ENCODE measurements around the gene MAPK1. TPM values are rescaled to one million over a fixed set of nuclear protein-coding genes. Genes with fewer than 3 reads are reported as not detected.

The MAPK1 gene
- total RNA-seq, 2 experiments from 2014 or later: 39.4 to 44.0 TPM

DNA sequence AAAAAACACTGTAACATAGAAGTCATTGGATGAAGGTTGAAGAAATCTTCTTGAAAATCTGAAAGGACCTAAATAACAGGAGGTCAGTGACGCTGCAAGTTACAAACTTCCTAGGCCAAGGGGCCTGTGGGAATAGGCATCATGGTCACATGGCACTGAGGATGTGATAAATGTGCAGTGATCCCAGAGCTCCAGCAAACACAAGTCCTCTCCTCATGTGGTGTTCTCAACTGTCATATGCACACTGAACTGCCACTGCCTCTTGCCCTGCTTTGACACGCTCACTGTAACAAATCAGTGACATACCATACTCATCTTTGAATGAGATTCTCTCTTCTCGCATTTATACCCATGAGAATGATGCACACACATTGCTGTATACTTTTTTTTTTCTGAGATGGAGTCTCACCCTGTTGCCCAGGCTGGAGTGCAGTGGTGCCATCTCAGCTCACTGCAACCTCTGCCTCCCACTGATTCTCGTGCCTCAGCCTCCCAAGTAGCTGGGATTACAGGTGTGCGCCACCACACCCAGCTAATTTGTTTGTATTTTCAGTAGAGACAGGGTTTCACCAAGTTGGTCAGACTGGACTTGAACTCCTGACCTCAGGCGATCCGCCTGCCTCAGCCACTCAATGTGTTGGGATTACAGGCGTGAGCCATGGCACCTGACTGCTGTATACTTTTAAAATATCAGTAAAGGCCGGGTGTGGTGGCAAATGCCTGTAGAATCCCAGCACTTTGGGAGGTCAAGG is 66.7 kb downstream of the MAPK1 start:
- ATAC-seq (ENCODE audit: poor library complexity) (no peak), DNase-seq (no peak)
- Mint-ChIP-seq H3K27ac (no peak overlapping the region), H3K4me3 (no peak overlapping the region), H3K27me3 (no peaks in the 10 kb centered on the region), H3K36me3 (ENCODE audit: low read depth) (peaks cover 86% of the 10 kb centered on the region), H3K9me3 (no peaks in the 10 kb centered on the region), H3K4me1 (ENCODE audit: low read depth) (no peaks in the 10 kb centered on the region)
- H3K27me3 ChIP-seq (ENCODE audit: control insufficient read depth in 1 of 2, insufficient read depth in 2 of 2, low read length in 2 of 2): no peaks in the 10 kb centered on the region
- peaks cover 89% of the 10 kb centered on the region for H3K36me3 ChIP-seq (ENCODE audit: insufficient read depth, low read length)
- no peaks in the 10 kb centered on the region for H3K9me3 ChIP-seq (ENCODE audit: control insufficient read depth in 1 of 2, insufficient read depth in 1 of 2, low read length in 2 of 2)
- TF ChIP-seq, protein P1, sequence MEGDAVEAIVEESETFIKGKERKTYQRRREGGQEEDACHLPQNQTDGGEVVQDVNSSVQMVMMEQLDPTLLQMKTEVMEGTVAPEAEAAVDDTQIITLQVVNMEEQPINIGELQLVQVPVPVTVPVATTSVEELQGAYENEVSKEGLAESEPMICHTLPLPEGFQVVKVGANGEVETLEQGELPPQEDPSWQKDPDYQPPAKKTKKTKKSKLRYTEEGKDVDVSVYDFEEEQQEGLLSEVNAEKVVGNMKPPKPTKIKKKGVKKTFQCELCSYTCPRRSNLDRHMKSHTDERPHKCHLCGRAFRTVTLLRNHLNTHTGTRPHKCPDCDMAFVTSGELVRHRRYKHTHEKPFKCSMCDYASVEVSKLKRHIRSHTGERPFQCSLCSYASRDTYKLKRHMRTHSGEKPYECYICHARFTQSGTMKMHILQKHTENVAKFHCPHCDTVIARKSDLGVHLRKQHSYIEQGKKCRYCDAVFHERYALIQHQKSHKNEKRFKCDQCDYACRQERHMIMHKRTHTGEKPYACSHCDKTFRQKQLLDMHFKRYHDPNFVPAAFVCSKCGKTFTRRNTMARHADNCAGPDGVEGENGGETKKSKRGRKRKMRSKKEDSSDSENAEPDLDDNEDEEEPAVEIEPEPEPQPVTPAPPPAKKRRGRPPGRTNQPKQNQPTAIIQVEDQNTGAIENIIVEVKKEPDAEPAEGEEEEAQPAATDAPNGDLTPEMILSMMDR (IDR thresholded peaks at IDR 0.05): no peak
- no peaks in the 10 kb centered on the region for H3K4me1 ChIP-seq (ENCODE audit: insufficient read depth, low read length)
- intact Hi-C loops (cut with DNase I, micrococcal nuclease): no loop called here
- POLR2A ChIA-PET: no interaction called here
- CTCF ChIA-PET: no interaction called here
- no peak overlapping the region for H3K27ac ChIP-seq (ENCODE audit: low read depth in 1 of 2, low read length in 2 of 2)
- H3K4me3 ChIP-seq (ENCODE audit: low read length): no peak overlapping the region

DNA sequence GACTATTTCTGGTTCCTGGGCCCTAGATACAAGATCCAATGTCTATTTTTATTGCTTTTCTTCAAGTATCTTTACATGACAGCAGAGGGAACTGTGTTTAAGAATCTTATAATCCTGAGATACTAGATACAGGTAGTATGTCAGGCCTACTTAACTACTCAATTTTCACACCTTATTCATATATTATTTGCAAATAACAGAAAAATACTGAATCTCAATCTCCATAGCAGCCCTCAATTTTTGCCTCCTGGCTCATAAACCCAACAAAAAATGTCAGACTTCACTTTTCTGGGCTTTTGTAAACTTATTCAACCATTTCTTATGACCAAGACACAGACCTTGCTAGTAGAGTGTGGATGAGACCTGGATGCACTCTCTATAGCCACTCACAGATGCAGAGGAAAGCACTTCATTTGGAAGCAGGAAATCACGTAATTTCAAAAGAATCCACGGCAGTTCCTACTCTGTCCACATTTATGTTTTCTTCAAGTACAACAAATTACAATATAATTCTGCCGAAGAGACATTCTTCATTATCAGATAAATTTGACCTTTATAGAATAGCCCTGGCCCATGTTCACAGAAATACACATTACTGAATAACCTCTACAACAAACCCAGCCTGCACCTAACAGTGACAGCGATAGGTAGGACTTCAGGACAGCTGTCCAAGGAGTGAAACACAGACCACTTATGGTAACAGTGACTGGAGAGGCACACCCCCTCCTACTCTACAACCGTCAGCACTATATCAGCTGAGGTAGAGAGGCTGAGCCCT is 69.8 kb downstream of the MAPK1 start:
- Histone ChIP-seq H3K4me1 (ENCODE audit: insufficient read depth, low read length) (no peaks in the 10 kb centered on the region), H3K27ac (ENCODE audit: low read depth in 1 of 2, low read length in 2 of 2) (no peak overlapping the region), H3K36me3 (ENCODE audit: insufficient read depth, low read length) (peaks cover 67% of the 10 kb centered on the region), H3K4me3 (ENCODE audit: low read length) (no peak overlapping the region), H3K27me3 (ENCODE audit: control insufficient read depth in 1 of 2, insufficient read depth in 2 of 2, low read length in 2 of 2) (no peaks in the 10 kb centered on the region), H3K9me3 (ENCODE audit: control insufficient read depth in 1 of 2, insufficient read depth in 1 of 2, low read length in 2 of 2) (no peaks in the 10 kb centered on the region)
- ATAC-seq (ENCODE audit: poor library complexity): no peak
- Mint-ChIP-seq H3K27me3 (no peaks in the 10 kb centered on the region), H3K4me3 (no peak overlapping the region), H3K9me3 (no peaks in the 10 kb centered on the region), H3K4me1 (ENCODE audit: low read depth) (no peaks in the 10 kb centered on the region), H3K27ac (no peak overlapping the region), H3K36me3 (ENCODE audit: low read depth) (peaks cover 64% of the 10 kb centered on the region)
- CTCF ChIA-PET: no interaction called here
- intact Hi-C loops (cut with DNase I, micrococcal nuclease): no loop called here
- POLR2A ChIA-PET: no interaction called here
- DNase-seq: no peak
- TF ChIP-seq, protein P1 (IDR thresholded peaks at IDR 0.05): no peak

DNA sequence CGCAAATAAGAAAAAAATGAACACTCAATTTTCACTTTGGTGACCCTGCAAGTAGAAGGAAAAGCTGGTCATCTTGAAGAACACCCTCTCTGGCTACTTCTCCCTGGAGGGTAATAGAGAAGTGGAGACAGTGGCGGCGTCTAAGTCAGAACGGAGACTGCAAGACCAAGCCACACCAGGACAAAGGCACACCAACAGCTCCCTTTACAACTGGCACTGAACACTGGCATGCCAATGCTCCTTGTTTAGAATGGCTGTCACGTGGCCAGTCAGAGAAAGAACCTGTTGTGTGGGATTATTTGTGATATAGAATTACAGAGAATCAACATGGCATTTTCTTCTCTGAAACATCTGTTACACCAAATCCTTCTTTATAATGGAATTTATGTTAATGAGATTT is 70.6 kb downstream of the MAPK1 start:
- Mint-ChIP-seq H3K4me1 (ENCODE audit: low read depth) (peaks cover 3% of the 10 kb centered on the region), H3K36me3 (ENCODE audit: low read depth) (peaks cover 62% of the 10 kb centered on the region), H3K27me3 (no peaks in the 10 kb centered on the region), H3K27ac (no peak overlapping the region), H3K9me3 (no peaks in the 10 kb centered on the region), H3K4me3 (no peak overlapping the region)
- ChIA-PET POLR2A (no interaction called here), CTCF (no interaction called here)
- Histone ChIP-seq H3K36me3 (ENCODE audit: insufficient read depth, low read length) (peaks cover 65% of the 10 kb centered on the region), H3K27me3 (ENCODE audit: control insufficient read depth in 1 of 2, insufficient read depth in 2 of 2, low read length in 2 of 2) (no peaks in the 10 kb centered on the region), H3K4me3 (ENCODE audit: low read length) (no peak overlapping the region), H3K4me1 (ENCODE audit: insufficient read depth, low read length) (peaks cover under 1% of the 10 kb centered on the region), H3K9me3 (ENCODE audit: control insufficient read depth in 1 of 2, insufficient read depth in 1 of 2, low read length in 2 of 2) (no peaks in the 10 kb centered on the region), H3K27ac (ENCODE audit: low read depth in 1 of 2, low read length in 2 of 2) (no peak overlapping the region)
- TF ChIP-seq, protein P1 (IDR thresholded peaks at IDR 0.05): no peak
- intact Hi-C loops (cut with DNase I, micrococcal nuclease): no loop called here
- no peak for DNase-seq
- no peak for ATAC-seq (ENCODE audit: poor library complexity)
